Vagina (tissue), 2 donors: Measurements from ENCODE around the gene DNAH1.

Experiments
- CTCF ChIP-seq, 3 experiments: fragments of 450-650 bp in 2 of 3; fragments of 200-600 bp in 1 of 3; sonication (generic) in 1 of 3; IDR thresholded peaks; one replicate each; pipeline ENCODE4 v1.5.1; 2017 to 2019; ENCODE audit warnings: antibody characterized with exemption in 3 of 3, mild to moderate bottlenecking in 2 of 3, moderate library complexity in 2 of 3
- POLR2A ChIP-seq, 2 donors: fragments of 450-650 bp; IDR thresholded peaks; one replicate each; pipeline ENCODE4 v1.6.1; 2017; ENCODE audit warnings: antibody characterized with exemption in 2 of 2, mild to moderate bottlenecking in 2 of 2, moderate library complexity in 2 of 2
- POLR2AphosphoS5 ChIP-seq, 2 donors: sonication (generic); formaldehyde crosslinking; IDR thresholded peaks; one replicate each; pipeline ENCODE4 v1.9.0; 2017; ENCODE audit warnings: antibody characterized with exemption in 2 of 2, mild to moderate bottlenecking in 2 of 2, low read depth in 1 of 2; ENCODE audit not compliant: insufficient read depth in 1 of 2

- no peak for TF ChIP-seq CTCF (IDR thresholded peaks at IDR 0.05)
- no peak for TF ChIP-seq POLR2A (IDR thresholded peaks at IDR 0.05)
- TF ChIP-seq POLR2AphosphoS5 (IDR thresholded peaks at IDR 0.05; ENCODE audit: insufficient read depth in 1 of 2, low read depth in 1 of 2): no peak
Observed at GRCh38 chr3:52367891-52368880, 52.1 kb downstream of the DNAH1 start.
